ENCODE measurements around the gene CTNNA1. TPM values are rescaled to one million over a fixed set of nuclear protein-coding genes. Genes with fewer than 3 reads are reported as not detected.
"Not testable (repeated sequence)": the region's sequence is repeated elsewhere in the genome, so short reads cannot be mapped to it uniquely, and the experiment has no call there.

The CTNNA1 gene
- total and polyA plus RNA-seq, 2 of the 8 experiments (the other 6 are each of a cell fraction or from before 2014, with no cell fraction given): 115 to 349 TPM

- peaks cover 0 to 37% (median 17%) of the 10 kb centered on the region in 4 experiments; a peak in 6 of 8 replicates for H3K36me3 ChIP-seq (ENCODE audit: control insufficient read depth in 2 of 4, insufficient read depth in 4 of 4, low read length in 3 of 4)
- H3K9ac ChIP-seq (replicated peaks in 1 of 4; ENCODE audit: extremely low read depth in 1 of 4, low read depth in 3 of 4, low read length in 3 of 4); H3K27me3 ChIP-seq (replicated peaks in 1 of 4; ENCODE audit: control insufficient read depth in 3 of 4, extremely low read depth in 1 of 4, insufficient read depth in 3 of 4, low read length in 3 of 4); H4K8ac ChIP-seq (ENCODE audit: extremely low read depth, insufficient read depth, low read length); H3K23ac ChIP-seq (ENCODE audit: insufficient read length); H3K4ac ChIP-seq (replicated peaks; ENCODE audit: insufficient read length, low read depth, low read length); H3K14ac ChIP-seq (ENCODE audit: insufficient read length); H2BK5ac ChIP-seq (ENCODE audit: low read depth, low read length); H3K56ac ChIP-seq (replicated peaks; ENCODE audit: insufficient read length, low read depth, low read length); H3K4me1 ChIP-seq (replicated peaks in 1 of 4; ENCODE audit: control insufficient read depth in 3 of 4, insufficient read depth in 4 of 4, low read length in 3 of 4); H2BK12ac ChIP-seq (ENCODE audit: low read depth, low read length); H3K27ac ChIP-seq (ENCODE audit: low read depth, low read length); H4K5ac ChIP-seq (ENCODE audit: insufficient read length, low read depth, low read length); DNase-seq (ENCODE audit: low read depth in 1 of 2, low spot score in 2 of 2); H4K20me1 ChIP-seq (replicated peaks in 1 of 2; ENCODE audit: control insufficient read depth in 1 of 2, insufficient read depth in 2 of 2, low read length in 2 of 2); H3K79me1 ChIP-seq (ENCODE audit: low read depth, low read length); H3K23me2 ChIP-seq (ENCODE audit: low read depth, low read length); H2BK120ac ChIP-seq (replicated peaks; ENCODE audit: low read depth, low read length); H3K4me2 ChIP-seq (ENCODE audit: insufficient read depth in 1 of 2, low read depth in 2 of 2, low read length in 2 of 2); H3K9me3 ChIP-seq (ENCODE audit: insufficient read depth in 2 of 2, low read depth in 1 of 2, low read length in 1 of 2); H2BK20ac ChIP-seq (ENCODE audit: low read length); H3K18ac ChIP-seq (ENCODE audit: extremely low read depth, low read length); FAIRE-seq; CTCF ChIA-PET (ENCODE audit: partially characterized antibody); H2AFZ ChIP-seq (ENCODE audit: low read length); POLR2A ChIA-PET (ENCODE audit: partially characterized antibody); H4K91ac ChIP-seq (replicated peaks; ENCODE audit: insufficient read length, low read length); H2AK5ac ChIP-seq (ENCODE audit: low read depth, low read length); H2BK15ac ChIP-seq (ENCODE audit: low read length); H3K4me3 ChIP-seq (ENCODE audit: extremely low read depth in 1 of 4, insufficient read depth in 2 of 4, low read depth in 3 of 4, low read length in 4 of 4): not testable (repeated sequence)
- peaks cover 0 to 35% of the 10 kb centered on the region in 2 experiments; a peak in 2 of 4 replicates for H3K79me2 ChIP-seq (ENCODE audit: control insufficient read depth in 1 of 2, insufficient read depth in 2 of 2, low read length in 2 of 2)
- WGBS, 2 experiments (ENCODE audit: extremely low coverage in 1 of 2, insufficient coverage in 1 of 2, insufficient read length in 1 of 2, insufficient replicate concordance in 2 of 2, low coverage in 1 of 2, low lambda C conversion rate in 2 of 2, missing lambda C conversion rate in 1 of 2): 97% methylated on average over 11 of the region's 35 CpGs; no CpG with 5 or more reads in 1 of the 2 experiments
These were observed 57.6 kb downstream of the CTNNA1 start for GRCh38 chr5:138810861-138811260.
